MG63 (cell line): Measurements from ENCODE around the gene GSK3B. TPM values are rescaled to one million over a fixed set of nuclear protein-coding genes. Genes with fewer than 3 reads are reported as not detected.

Experiments used
- DNase-seq: peaks from one replicate; pipeline ENCODE4 v3.0.0-alpha.2; 2020
- H3K27me3 ChIP-seq: fragments of 250-450 bp; sonication (Bioruptor Pico); 2 replicates; pipeline ENCODE4 v1.5.1; 2020; ENCODE audit warnings: mild to moderate bottlenecking, moderate library complexity
- H3K36me3 ChIP-seq: fragments of 250-450 bp; sonication (Bioruptor Pico); 2 replicates; pipeline ENCODE4 v1.5.1; 2020; ENCODE audit warnings: mild to moderate bottlenecking, moderate library complexity
- H3K4me3 ChIP-seq: fragments of 250-450 bp; sonication (Bioruptor Pico); 2 replicates; pipeline ENCODE4 v1.5.1; 2020; ENCODE audit warnings: mild to moderate bottlenecking, moderate library complexity
- H3K9me3 ChIP-seq: fragments of 250-450 bp; sonication (Bioruptor Pico); 2 replicates; pipeline ENCODE4 v1.5.1; 2020; ENCODE audit warnings: mild to moderate bottlenecking, moderate library complexity
- total RNA-seq: library from RNA; depleted of rRNA; stranded (reverse); fragments of >200 nt; shearing (Covaris generic); gene quantifications from 2 replicates; pipeline ENCODE4 v1.2.3, GENCODE V29; 2014; ENCODE audit warnings: low replicate concordance

The GSK3B gene
- total RNA-seq, 1 experiment from 2014 or later, result 22.2 TPM

GRCh38 chr3:119945291-119945690 lies 149.0 kb downstream of the GSK3B start:
- no peak for DNase-seq
- H3K27me3 ChIP-seq, result no peaks in the 10 kb centered on the region
- H3K4me3 ChIP-seq, result no peak overlapping the region
- H3K36me3 ChIP-seq, result no peaks in the 10 kb centered on the region; the same call in 1 of the 2 replicates
- H3K9me3 ChIP-seq, result no peaks in the 10 kb centered on the region

GRCh38 chr3:119944091-119944490 lies 150.2 kb downstream of the GSK3B start:
- DNase-seq, result no peak
- no peaks in the 10 kb centered on the region for H3K9me3 ChIP-seq
- no peaks in the 10 kb centered on the region for H3K27me3 ChIP-seq
- H3K4me3 ChIP-seq, result no peak overlapping the region
- H3K36me3 ChIP-seq, result no peaks in the 10 kb centered on the region; the same call in 1 of the 2 replicates

GRCh38 chr3:119939077-119939476 lies 155.2 kb downstream of the GSK3B start:
- Histone ChIP-seq H3K4me3 (no peak overlapping the region), H3K36me3 (peaks cover 2% of the 10 kb centered on the region; the same call in 1 of the 2 replicates), H3K9me3 (no peaks in the 10 kb centered on the region), H3K27me3 (no peaks in the 10 kb centered on the region)
- no peak for DNase-seq

GRCh38 chr3:119937229-119937628 lies 157.0 kb downstream of the GSK3B start:
- Histone ChIP-seq H3K36me3 (0 out of 2 replicates have a peak, but pooled peaks cover 2% of the 10 kb centered on the region), H3K4me3 (no peak overlapping the region), H3K27me3 (no peaks in the 10 kb centered on the region), H3K9me3 (no peaks in the 10 kb centered on the region)
- no peak for DNase-seq

- H3K9me3 ChIP-seq, result no peaks in the 10 kb centered on the region
- 0 out of 2 replicates have a peak, but pooled peaks cover 2% of the 10 kb centered on the region for H3K36me3 ChIP-seq
- no peaks in the 10 kb centered on the region for H3K27me3 ChIP-seq
- no peak overlapping the region for H3K4me3 ChIP-seq
- no peak for DNase-seq
Observed at GRCh38 chr3:119934249-119934648, 160.0 kb downstream of the GSK3B start.

- no peak overlapping the region for H3K4me3 ChIP-seq
- H3K36me3 ChIP-seq, result 0 out of 2 replicates have a peak, but pooled peaks cover 2% of the 10 kb centered on the region
- H3K27me3 ChIP-seq, result no peaks in the 10 kb centered on the region
- no peaks in the 10 kb centered on the region for H3K9me3 ChIP-seq
- DNase-seq, result no peak
Observed at GRCh38 chr3:119933207-119933606, 161.0 kb downstream of the GSK3B start.

GRCh38 chr3:119930286-119930685 lies 164.0 kb downstream of the GSK3B start:
- no peaks in the 10 kb centered on the region for H3K9me3 ChIP-seq
- DNase-seq, result no peak
- no peaks in the 10 kb centered on the region for H3K36me3 ChIP-seq
- no peak overlapping the region for H3K4me3 ChIP-seq
- no peaks in the 10 kb centered on the region for H3K27me3 ChIP-seq

GRCh38 chr3:119927190-119927589 lies 167.1 kb downstream of the GSK3B start:
- Histone ChIP-seq H3K36me3 (no peaks in the 10 kb centered on the region), H3K27me3 (no peaks in the 10 kb centered on the region), H3K9me3 (no peaks in the 10 kb centered on the region), H3K4me3 (no peak overlapping the region)
- DNase-seq, result no peak

- peaks cover 14% of the 10 kb centered on the region for H3K36me3 ChIP-seq
- no peak for DNase-seq
- H3K27me3 ChIP-seq, result no peaks in the 10 kb centered on the region
- no peak overlapping the region for H3K4me3 ChIP-seq
- H3K9me3 ChIP-seq, result peaks cover 9% of the 10 kb centered on the region
Observed at GRCh38 chr3:119924111-119925094, 169.8 kb downstream of the GSK3B start.

- no peaks in the 10 kb centered on the region for H3K27me3 ChIP-seq
- no peak for DNase-seq
- H3K9me3 ChIP-seq, result peaks cover 9% of the 10 kb centered on the region
Observed at GRCh38 chr3:119918992-119919933, 175.0 kb downstream of the GSK3B start.

GRCh38 chr3:119913021-119913420 lies 181.2 kb downstream of the GSK3B start:
- Histone ChIP-seq H3K9me3 (no peaks in the 10 kb centered on the region), H3K4me3 (no peak overlapping the region), H3K27me3 (no peaks in the 10 kb centered on the region), H3K36me3 (peaks cover 26% of the 10 kb centered on the region)
- DNase-seq, result no peak

More at GRCh38 chr3:119918992-119919933, 175.0 kb downstream of the GSK3B start:
- Histone ChIP-seq H3K4me3 (no peak overlapping the region), H3K36me3 (peaks cover 21% of the 10 kb centered on the region)

- no peaks in the 10 kb centered on the region for H3K9me3 ChIP-seq
- H3K36me3 ChIP-seq, result peaks cover 26% of the 10 kb centered on the region
- DNase-seq, result no peak
Observed at GRCh38 chr3:119912220-119912619, 182.0 kb downstream of the GSK3B start.

GRCh38 chr3:119911748-119912147 lies 182.5 kb downstream of the GSK3B start:
- no peaks in the 10 kb centered on the region for H3K27me3 ChIP-seq
- H3K36me3 ChIP-seq, result peaks cover 29% of the 10 kb centered on the region
- no peak overlapping the region for H3K4me3 ChIP-seq
- H3K9me3 ChIP-seq, result no peaks in the 10 kb centered on the region
- no peak for DNase-seq

More at GRCh38 chr3:119912220-119912619, 182.0 kb downstream of the GSK3B start:
- Histone ChIP-seq H3K27me3 (no peaks in the 10 kb centered on the region), H3K4me3 (no peak overlapping the region)

GRCh38 chr3:119902061-119902460 lies 192.2 kb downstream of the GSK3B start:
- H3K4me3 ChIP-seq, result no peak overlapping the region
- no peaks in the 10 kb centered on the region for H3K27me3 ChIP-seq
- peaks cover 10% of the 10 kb centered on the region for H3K36me3 ChIP-seq
- no peaks in the 10 kb centered on the region for H3K9me3 ChIP-seq
- DNase-seq, result no peak

- Histone ChIP-seq H3K4me3 (no peak overlapping the region), H3K36me3 (peaks cover 7% of the 10 kb centered on the region), H3K9me3 (no peaks in the 10 kb centered on the region), H3K27me3 (no peaks in the 10 kb centered on the region)
- no peak for DNase-seq
Observed at GRCh38 chr3:119901148-119901547, 193.1 kb downstream of the GSK3B start.

GRCh38 chr3:119899192-119899511 lies 195.1 kb downstream of the GSK3B start:
- H3K4me3 ChIP-seq, result no peak overlapping the region
- H3K27me3 ChIP-seq, result no peaks in the 10 kb centered on the region
- H3K9me3 ChIP-seq, result no peaks in the 10 kb centered on the region
- peaks cover 2% of the 10 kb centered on the region for H3K36me3 ChIP-seq
- DNase-seq, result no peak
